Mammary epithelial cell (primary cell): ENCODE data around the gene MRPL2.

Source experiments
- EZH2 ChIP-seq: IDR thresholded peaks from 2 replicates; pipeline ENCODE4 v1.6.1; 2012; ENCODE audit warnings: low read length, inconsistent platforms, borderline replicate concordance
- TF ChIP-seq, protein P1 (sequence below), 2 donors: IDR thresholded peaks in 1 of 2; conservative IDR thresholded peaks in 1 of 2; 2 replicates each; pipeline ENCODE4 v1.5.1; 2011 to 2012; ENCODE audit warnings: inconsistent platforms in 2 of 2, low read length in 2 of 2, mild to moderate bottlenecking in 2 of 2, control low read depth in 1 of 2, low read depth in 1 of 2; ENCODE audit not compliant: insufficient read depth in 1 of 2; ENCODE audit errors: extremely low read depth in 1 of 2

DNA sequence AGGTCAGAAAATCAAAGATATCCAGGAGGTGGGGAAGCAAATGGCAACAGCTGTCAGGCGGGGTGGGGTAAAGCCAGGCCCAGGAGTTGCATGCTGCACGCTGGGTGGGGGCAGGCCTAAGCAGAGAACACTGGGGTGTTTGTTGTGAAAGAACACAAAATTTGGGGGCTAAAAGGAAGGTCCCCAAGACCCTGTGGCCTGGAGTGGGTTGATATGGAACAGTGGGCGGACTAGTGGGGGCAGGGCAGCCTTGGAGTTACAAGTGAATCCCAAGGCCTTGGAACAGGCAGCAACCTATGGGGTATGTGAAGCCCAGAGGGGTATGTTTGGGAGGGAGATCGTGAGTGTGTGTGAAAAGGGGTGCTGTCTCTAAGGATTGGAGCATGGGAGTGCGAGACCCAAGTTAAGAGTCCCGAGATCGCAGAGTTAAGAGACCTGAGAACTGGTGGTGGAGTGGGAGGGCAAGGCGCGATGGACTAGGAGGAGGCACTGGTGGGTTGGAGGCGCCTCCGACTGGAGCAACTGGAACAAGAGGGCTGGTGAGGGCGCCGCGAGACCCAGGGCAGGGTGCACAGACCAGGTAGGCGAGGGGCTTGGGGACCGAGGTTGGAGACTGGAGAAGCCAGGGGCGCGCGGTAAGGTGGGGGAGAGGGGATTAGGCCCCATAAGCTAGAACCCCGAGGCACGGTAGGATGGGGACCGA lies 6.2 kb downstream of the MRPL2 start:
- TF ChIP-seq, protein P1, sequence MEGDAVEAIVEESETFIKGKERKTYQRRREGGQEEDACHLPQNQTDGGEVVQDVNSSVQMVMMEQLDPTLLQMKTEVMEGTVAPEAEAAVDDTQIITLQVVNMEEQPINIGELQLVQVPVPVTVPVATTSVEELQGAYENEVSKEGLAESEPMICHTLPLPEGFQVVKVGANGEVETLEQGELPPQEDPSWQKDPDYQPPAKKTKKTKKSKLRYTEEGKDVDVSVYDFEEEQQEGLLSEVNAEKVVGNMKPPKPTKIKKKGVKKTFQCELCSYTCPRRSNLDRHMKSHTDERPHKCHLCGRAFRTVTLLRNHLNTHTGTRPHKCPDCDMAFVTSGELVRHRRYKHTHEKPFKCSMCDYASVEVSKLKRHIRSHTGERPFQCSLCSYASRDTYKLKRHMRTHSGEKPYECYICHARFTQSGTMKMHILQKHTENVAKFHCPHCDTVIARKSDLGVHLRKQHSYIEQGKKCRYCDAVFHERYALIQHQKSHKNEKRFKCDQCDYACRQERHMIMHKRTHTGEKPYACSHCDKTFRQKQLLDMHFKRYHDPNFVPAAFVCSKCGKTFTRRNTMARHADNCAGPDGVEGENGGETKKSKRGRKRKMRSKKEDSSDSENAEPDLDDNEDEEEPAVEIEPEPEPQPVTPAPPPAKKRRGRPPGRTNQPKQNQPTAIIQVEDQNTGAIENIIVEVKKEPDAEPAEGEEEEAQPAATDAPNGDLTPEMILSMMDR (conservative IDR thresholded peaks at IDR 0.05 in 1 of 2, IDR thresholded peaks at IDR 0.05 in 1 of 2; ENCODE audit: extremely low read depth in 1 of 2, insufficient read depth in 1 of 2, low read depth in 1 of 2, low read length in 2 of 2): no peak
- TF ChIP-seq EZH2: no peak
